GM21360 (cell line): ENCODE measurements around the gene DPH1.
A peak's percentile ranks its signal among the peaks of the same experiment; 100 is the strongest.

ENCODE experiments used
- ATAC-seq: cut with Tn5 transposase; IDR thresholded peaks from one replicate; pipeline ENCODE4 v1.9.1; 2021; ENCODE audit warnings: mild to moderate bottlenecking, moderate library complexity; ENCODE audit not compliant: unreplicated experiment

Gene DPH1

GRCh38 chr17:2025622-2026309 lies 4.2 kb upstream of the DPH1 start:
- no peak for ATAC-seq

GRCh38 chr17:2027528-2028233 lies 2.3 kb upstream of the DPH1 start:
- ATAC-seq = no peak

GRCh38 chr17:2028234-2028614 lies 1.7 kb upstream of the DPH1 start:
- no peak for ATAC-seq

- no peak for ATAC-seq
These were observed 1.2 kb upstream of the DPH1 start for GRCh38 chr17:2028737-2029136.

GRCh38 chr17:2030779-2031163 lies 818 bp downstream of the DPH1 start:
- ATAC-seq = no peak

GRCh38 chr17:2033153-2033552 lies 3.2 kb downstream of the DPH1 start:
- no peak for ATAC-seq

- ATAC-seq = no peak
These were observed 4.2 kb downstream of the DPH1 start for GRCh38 chr17:2034157-2034556.

GRCh38 chr17:2034806-2035540 lies 5.0 kb downstream of the DPH1 start:
- ATAC-seq = no peak

- no peak for ATAC-seq
These were observed 5.9 kb downstream of the DPH1 start for GRCh38 chr17:2035541-2036488.

GRCh38 chr17:2037155-2037554 lies 7.2 kb downstream of the DPH1 start:
- ATAC-seq = no peak

- no peak for ATAC-seq
These were observed 10.4 kb downstream of the DPH1 start for GRCh38 chr17:2040219-2040827.

GRCh38 chr17:2040942-2041560 lies 11.1 kb downstream of the DPH1 start:
- no peak for ATAC-seq

- peak; percentile 87 for ATAC-seq
These were observed 11.8 kb downstream of the DPH1 start, which contains the start of gene OVCA2 for GRCh38 chr17:2041561-2042389. OVCA2 (plus strand) TSS chr17:2042022; CDS start chr17:2042048, 26 bp downstream.

GRCh38 chr17:2042390-2042847 lies 12.5 kb downstream of the DPH1 start:
- no peak for ATAC-seq

GRCh38 chr17:2042933-2043332 lies 13.0 kb downstream of the DPH1 start:
- no peak for ATAC-seq

- no peak for ATAC-seq
These were observed 13.8 kb downstream of the DPH1 start for GRCh38 chr17:2043785-2044184.

- ATAC-seq = no peak
These were observed 14.4 kb downstream of the DPH1 start for GRCh38 chr17:2044263-2044894.

- no peak for ATAC-seq
These were observed 17.6 kb downstream of the DPH1 start for GRCh38 chr17:2047590-2047989.
